GM19455 (cell line): ENCODE measurements around the gene PTPRN2.

Source experiments
- ATAC-seq: cut with Tn5 transposase; IDR thresholded peaks from one replicate; pipeline ENCODE4 v1.9.1; 2021; ENCODE audit not compliant: unreplicated experiment

PTPRN2 gene

DNA sequence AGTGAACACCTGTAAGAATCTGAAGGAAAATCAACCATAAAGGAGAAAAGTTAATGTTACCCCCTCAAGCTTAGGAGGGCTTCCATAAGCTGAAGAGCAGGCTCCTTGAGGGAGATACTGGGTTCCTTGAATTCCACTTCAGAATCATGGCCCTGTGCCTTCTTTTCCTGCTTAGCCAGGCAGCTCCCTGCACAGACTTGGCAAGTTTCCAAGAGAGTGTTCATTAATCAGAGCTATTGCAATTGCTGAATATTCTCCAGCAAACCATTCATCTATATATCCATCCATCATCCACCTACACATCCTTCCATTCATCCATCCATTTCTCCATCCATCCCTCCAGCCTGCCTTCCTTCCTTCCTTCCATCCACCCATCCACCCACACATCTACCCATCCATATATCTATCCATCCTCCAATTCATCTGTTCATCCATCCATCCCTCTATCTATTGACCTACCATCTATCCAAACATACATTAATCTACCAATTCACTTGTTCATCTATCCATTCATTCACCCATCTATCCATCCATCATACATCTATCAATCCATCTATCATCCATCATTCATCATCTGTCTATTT lies 574.4 kb downstream of the PTPRN2 start:
- no peak for ATAC-seq

DNA sequence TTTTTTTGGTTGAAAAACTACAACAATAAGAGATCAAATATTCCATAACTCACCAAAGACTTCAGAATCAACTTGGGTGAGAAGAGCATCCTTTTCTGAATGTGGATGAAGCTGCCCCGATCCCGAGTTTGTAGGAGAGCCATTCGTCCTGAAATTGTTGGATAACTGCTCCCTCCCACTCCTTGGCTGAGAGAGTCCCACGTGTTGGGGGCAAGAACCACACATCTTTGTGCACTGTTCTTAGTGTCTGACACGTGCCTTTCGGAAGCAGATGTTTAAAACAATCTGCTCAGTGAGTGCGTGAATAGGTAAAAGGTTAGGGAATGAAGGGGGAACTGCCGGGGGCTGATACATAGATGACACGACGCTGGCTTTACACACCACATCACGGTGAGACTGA lies 575.7 kb downstream of the PTPRN2 start:
- ATAC-seq: no peak

DNA sequence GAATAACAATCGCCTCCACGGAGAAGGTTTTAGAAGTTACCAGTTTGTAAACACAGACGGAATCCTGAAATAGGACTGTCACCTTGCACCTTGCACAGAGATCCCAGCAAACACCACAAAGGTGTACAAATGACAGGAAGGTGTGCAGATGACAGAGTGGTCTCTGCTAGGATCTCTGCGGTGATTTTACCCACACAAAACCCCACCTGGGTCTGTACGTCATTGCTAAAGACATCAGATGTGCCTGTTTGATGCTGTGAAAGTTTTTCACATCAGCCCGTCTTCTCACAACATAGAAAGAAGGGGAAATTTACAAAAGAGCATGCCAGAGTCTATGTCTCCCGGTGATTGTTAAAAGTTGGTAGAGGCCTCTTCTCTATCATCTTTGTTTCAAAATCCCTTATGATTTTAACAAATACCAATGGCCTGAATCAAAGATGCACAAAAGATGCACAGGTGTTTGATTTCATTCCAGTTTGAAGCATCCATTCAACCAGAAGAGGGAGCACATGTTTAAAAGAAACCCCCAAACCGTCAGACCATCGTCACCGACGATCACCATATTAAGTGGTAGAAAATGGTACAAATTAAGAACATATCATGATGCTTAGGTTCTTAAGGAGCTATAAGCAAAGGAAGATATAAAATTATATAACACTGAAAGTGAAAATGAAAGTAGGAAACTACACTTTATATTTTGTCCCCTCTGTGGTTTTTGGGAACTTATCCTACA lies 576.5 kb downstream of the PTPRN2 start:
- ATAC-seq: no peak

DNA sequence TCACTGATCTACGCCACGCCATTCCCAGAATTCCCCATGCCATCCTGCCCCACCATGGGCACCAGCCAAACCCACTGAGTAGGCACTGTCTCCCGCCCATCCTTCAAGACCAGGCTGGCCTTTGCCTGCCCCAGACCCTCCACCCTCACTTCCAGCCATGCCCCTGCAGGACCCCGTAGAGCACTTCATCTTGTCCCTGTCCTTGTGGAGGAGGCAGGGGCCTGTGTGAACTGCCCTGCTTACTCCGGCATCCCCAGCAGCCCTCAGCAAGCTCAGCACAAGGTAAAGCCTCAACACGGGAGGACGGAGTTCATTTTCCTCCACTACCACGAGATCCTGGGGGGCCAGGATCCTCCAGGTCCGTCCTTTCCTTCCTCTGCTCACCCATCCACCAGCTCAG lies 577.7 kb downstream of the PTPRN2 start:
- no peak for ATAC-seq

DNA sequence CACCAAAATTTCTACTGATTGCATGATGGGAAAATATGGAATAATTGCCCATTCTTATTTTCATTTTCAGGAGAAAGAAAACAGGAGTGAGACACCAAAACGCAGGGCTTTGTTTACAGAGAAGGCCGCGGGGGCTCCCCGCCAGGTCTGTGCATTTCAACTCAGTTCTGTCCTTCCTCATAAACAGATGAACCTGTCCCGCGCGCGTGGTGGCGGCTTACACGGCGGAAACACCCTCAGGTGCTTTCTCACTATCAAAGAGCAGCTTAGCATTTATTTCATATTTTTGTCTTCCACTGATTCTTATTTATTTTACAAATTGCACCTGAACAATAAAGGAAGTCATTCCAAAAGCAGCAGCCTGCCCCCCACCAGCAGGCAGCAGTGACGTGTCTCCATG lies 579.4 kb downstream of the PTPRN2 start:
- no peak for ATAC-seq

DNA sequence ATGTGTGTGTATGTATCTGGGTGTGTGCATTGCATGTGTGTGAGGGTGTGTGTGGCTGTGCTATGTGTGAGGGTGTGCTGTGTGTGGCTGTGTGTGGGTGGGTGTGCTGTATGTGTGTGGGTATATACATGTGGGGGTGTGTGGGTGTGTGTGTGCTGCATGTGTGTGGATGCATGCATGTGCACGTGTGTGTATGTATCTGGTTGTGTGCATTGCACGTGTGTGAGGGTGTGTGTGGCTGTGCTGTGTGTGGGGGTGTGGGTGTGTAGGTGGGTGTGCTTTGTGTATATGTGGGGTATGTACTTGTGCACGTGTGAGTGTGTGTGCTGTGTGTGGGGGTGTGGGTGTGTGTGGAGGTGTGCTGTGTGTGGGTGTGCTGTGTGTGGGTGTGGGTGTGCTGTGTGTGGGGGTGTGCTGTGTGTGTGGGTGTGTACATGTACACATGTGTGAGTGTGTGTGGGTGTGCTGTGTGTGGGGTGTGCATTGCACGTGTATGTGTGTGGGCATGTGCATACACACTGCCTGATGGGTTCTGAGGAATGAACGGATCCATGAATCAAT lies 579.8 kb downstream of the PTPRN2 start:
- no peak for ATAC-seq

DNA sequence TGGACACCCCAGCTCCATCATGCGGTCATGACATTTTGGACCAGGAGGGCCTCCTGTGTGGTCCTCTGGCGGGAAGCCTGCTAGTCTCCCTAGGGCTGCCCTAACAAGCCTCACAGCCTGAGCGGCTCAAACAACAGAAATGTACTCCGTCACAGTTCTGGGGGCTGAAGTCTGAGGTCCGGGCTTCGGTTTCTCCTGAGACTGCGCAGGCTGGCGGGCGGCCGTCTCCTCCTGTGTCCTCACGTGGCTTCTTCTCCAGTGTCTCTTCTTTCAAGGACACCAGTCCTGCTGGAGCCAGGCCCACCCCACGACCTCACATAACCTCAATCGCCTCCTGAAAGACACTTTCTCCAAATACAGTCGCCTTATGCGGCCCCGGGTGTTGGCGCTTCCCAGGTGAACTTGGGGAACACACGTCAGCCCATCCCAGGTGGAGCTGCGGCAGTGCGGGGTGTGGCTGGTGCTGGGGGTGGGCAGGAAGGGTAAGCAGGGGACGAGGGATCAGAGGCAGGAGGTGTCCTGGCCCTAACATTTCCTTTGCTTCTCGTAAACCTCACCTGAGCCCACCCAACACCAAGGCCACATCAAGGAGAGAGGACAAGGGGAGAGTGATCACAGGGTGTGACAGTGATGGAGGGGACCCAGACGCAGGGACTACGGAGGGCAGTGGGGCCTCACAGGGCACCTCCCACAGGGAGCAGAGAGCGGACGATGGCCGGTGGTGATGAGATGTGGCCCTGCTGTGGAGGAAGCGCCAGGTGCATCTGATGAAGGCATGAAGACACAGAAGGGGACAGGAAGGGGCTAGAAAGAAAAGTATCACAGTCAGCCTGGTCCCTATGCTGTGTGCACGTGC lies 580.6 kb downstream of the PTPRN2 start:
- no peak for ATAC-seq

DNA sequence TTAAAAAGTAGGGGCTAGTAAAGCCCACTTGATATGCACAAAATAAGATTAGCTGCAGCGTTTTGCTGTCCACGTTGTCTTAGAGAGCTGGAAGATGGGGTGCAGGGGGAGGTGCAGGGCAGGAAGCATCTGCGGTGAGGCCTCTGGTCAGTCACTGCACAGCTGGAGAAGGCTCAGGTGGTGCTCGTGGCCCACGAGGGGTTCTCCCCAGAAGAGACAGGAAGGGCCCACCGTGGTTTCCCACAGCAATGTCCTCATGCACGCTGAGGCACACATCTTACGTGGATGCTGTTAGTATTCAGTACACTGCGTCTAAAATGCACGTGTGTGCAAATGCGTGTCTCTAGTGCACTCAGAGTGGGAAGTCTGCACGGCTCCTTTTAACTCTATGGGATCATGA lies 582.1 kb downstream of the PTPRN2 start:
- ATAC-seq: no peak

DNA sequence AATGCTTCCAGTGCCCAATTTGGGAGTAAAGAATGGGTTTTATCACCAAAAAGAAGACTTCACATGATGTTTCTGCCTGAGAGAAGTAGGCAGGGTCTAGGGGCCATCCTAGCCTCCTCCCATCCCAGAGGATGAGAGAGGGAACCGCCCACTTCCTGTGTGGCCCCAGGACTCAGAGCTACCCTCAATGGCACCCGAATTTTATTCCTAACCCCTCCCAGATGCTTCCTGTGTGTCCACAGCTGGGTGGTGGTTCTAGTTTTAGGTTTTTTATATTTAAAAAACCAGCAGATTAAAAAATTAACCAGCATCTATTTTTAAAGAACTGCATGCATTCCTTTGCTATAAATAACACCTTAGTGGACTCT lies 583.5 kb downstream of the PTPRN2 start:
- ATAC-seq: no peak

DNA sequence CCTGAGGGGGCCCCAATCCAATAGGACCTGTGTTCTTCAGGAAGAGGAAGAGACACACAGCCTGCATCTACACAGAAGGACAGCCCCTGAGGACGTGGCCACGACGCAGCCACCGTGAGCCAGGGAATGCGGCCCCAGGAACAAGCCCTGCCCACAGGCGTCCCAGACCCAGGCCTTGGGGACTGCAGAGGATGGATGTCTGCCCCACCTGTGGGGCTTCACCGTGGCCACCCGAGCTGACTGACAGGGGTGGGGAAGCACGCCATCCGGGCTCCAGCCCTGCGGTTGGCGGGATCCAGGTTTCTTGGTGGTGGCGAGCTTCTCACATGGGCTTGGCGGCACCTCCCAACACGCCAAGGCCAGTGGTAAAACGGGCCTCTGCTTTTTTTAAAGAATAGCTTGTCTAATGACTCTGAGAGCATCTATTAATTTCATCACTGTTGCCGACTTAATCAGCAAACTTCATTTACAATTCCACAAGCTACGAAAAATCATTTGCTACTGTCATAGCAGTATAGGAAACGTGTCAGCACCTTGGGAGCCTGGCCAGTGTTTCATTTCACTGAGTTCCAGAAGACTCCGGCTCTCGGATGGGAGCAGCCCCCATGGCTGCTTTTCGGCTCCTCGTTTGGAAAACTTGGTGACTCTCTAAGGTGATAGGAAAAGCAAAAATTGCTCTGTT lies 584.0 kb downstream of the PTPRN2 start:
- ATAC-seq: no peak

DNA sequence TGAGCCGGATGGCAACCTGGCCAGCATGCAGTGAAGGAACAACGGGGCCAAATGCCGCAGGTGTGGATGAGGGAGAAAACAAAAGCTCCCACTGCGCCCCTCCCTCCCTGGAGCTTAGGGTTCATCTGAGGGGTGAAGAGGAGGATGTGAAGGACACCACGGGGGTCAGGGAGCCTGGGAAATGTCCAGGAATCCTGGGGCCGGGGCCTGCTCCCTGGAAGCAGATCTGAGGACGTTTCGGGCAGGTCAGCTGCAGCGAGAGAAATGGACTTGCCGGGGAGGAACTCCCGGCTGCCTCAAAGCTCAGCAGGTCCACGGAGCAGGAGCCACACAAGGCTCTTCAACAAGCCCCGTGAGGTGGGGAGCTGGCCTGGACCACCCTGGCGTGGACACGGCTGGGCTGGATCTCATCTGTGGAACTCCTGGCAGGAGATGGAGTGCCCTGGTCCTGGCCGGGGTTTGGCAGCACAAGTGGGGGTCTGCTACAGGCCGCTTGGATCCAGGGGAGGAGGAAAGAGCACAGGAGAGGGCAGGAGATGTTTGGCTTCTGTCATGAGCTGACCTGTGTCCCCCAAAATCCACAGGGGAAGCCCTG lies 585.0 kb downstream of the PTPRN2 start:
- no peak for ATAC-seq

DNA sequence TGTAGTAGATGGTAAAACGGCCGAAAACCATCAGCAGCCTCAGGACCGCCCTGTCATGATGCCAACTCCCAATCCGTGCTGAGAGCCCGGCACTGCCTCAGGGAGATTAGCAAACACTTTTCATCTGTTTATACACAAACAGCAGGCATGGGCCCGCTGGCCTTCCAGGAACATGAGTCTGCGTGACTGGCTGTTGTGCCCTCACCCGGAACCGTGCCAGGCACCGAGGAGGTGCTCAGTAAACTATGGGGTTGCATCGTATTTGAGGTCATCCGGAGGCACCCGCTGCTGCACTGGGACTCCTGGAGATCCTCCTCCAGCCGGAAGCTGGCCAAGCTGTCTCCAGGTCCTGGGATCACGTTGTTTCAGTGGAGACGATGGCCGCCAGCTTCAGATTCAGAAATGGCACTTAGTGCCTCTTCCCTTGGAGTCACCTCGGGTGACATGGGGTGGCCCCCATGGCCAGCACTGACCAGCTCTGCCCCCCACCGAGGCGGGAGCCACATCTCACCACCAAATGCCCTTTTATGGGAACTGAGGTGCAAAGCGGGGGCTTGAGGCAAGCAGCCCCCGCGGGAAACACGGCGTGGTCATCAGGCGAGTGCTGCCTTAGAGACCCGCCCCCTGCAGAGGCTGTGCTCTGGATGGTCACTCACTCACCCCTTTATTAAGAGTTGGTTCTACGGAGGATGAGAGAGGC lies 585.9 kb downstream of the PTPRN2 start:
- ATAC-seq: no peak

DNA sequence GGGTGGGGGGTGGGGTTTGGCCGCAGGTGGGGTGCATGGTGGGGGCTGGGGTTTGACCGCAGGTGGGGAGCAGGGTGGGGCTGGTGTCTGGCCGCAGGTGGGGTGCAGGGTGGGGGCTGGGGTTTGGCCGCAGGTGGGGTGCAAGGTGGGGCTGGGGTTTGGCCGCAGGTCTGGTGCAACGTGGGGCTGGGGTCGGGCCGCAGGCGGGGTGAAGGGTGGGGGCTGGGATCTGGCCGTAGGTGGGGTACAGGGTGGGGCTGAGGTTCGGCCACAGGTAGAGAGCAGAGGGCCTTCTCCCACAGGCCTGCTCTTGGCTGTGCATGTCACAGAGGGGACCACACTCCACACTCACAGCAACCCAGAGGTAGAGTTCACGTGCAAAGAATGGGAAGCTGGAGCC lies 586.6 kb downstream of the PTPRN2 start:
- ATAC-seq: no peak

DNA sequence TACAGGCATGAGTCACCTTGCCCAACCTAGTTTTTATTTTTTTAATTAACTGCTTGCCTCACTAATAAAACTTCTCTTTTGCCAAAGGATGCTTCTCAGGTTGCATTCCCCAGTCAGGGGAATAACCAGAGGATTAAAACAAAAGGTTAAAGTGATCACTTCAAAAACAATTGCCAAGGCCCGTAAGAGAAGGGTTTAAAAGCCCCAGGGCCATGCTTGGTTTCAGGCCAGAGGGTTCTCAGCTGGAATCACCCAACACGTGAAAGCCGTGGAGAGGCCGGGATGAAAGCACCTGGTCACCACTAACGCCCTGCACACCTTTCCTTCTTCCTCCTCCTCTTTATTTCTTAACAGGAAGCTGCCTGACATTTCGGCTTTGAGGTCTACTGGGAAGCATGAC lies 587.5 kb downstream of the PTPRN2 start:
- ATAC-seq: no peak

DNA sequence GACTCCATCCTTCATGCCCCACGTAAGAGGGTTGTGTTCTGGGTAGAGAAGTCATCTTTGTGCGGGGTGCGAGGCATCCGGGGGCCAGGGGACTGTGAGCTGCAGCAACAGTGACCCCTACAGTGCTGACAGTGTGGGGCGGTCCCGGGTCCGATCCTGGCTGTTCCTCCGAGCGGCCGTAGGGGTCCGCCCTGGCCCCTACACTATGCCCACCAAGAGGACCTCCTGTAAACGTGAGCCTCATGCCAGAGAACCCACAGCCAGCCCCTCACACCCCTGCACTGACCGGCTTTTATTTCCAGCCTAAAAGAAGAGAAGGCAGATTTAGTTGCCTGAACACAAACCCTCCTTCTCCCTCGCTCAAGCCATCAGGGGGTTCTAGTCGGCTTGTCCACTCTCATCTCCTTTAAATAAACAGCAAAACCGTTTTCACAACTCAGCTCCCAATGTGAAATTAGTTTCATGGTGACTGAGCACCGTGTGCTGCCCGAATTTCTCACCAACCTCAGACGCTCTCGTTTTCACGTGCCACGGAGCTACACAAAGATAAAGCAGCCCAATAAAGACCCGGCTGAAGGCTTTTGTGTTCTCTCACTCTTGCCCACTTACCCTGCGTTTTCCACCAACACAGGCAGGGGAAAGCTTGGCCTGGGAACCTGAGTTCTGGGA lies 588.6 kb downstream of the PTPRN2 start:
- no peak for ATAC-seq

DNA sequence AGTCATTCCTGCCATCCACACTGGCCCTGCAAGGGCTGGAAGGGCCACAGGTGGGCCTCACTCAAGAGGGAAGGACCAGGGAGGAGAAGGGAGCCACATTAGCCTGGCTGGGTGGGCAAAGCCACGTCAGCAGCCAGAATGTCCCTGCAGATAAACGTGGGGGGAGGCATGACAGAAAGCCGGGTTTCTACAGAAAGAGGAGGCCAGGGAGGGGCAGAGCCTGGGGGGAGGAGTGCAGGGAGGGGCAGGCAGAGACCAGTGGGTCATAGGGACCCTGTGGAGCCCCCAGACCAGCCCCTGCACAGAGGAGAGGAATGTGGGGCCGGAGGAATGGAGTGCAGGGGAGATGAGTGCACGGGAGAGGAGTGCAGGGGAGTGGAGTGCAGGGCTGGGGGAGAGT lies 590.2 kb downstream of the PTPRN2 start:
- ATAC-seq: no peak

DNA sequence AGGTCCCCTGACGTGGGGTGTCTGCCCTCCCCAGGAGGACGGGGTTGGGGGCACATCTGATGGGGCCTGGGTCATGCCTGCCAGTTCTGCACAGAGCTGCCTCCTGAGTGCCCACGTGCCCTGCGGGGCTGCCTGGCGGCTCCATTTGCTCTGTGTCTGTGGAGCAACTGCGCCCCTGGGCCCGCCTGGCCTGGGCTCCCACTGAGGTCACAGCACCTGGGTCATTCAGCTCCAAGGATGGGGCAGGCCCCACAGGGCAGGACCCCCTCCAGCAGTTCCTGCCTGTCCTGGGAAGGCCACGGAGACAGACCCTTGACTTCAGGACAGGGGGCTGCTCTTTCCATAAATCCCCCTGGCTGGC lies 590.6 kb downstream of the PTPRN2 start:
- no peak for ATAC-seq

DNA sequence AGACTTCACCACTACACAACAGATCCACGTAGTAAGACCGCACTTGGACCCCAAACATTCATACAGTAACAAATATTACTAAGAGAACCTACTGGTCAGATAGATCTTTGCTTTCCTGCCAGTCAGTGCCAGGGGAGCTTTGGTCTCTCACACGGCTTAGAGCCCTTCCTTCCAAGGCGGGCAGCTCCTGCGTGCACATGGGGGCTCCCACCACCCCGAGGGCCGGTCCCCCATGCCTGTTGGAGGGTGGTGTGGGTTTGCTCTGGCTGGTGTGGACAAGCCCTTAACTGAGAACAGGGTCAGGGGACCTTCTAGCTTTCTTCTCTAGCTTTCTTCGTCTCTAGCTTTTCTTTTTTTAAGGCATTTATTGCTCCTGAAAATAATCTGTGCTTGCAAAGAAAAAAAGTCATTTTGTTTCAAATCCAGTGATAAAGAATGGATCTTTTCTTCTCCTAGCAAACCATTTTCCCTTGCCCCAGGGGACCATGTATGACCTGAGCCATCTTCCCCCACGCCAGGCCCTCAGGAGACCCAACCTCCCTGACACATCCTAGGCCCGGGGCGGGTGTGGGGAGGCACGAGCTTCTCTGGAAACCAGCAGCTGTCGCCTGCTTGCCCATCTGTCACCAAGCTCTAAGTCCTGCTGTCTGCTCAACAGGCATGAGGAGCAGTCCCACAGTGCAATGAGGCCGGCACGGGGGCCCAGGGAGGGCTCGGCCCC lies 591.1 kb downstream of the PTPRN2 start:
- no peak for ATAC-seq

DNA sequence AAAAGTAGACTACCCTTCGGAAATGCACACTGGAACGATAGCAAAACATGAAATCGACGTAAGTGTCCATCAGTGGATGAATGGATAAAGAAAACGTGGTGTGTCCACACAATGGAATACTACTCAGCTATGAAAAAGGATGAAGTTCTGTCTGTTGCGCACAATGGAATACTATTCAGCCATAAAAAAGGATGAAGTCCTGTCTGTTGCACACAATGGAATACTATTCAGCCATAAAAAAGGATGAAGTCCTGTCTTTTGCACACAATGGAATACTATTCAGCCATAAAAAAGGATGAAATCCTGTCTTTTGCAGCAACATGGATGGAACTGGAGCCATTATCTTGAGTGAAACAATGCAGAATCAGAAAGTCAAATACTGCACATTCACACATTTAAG lies 591.8 kb downstream of the PTPRN2 start:
- ATAC-seq: no peak
